AG09309 (cell line): ENCODE data around the gene AHNAK2.

ENCODE experiments used
- DNase-seq: peaks from one replicate; pipeline ENCODE4 v3.0.0-alpha.2; 2010; ENCODE audit warnings: low read depth
- H3K4me3 ChIP-seq: 2 replicates; pipeline ENCODE4 v1.5.1; 2011; ENCODE audit warnings: mild to moderate bottlenecking, low read depth, low read length, moderate library complexity; ENCODE audit not compliant: control insufficient read depth
- CTCF ChIP-seq: IDR thresholded peaks from 2 replicates; pipeline ENCODE4 v1.5.1; 2011; ENCODE audit warnings: mild to moderate bottlenecking, low read depth, low read length, inconsistent platforms; ENCODE audit not compliant: insufficient read depth, control insufficient read depth; ENCODE audit errors: missing control alignments

Gene AHNAK2

DNA sequence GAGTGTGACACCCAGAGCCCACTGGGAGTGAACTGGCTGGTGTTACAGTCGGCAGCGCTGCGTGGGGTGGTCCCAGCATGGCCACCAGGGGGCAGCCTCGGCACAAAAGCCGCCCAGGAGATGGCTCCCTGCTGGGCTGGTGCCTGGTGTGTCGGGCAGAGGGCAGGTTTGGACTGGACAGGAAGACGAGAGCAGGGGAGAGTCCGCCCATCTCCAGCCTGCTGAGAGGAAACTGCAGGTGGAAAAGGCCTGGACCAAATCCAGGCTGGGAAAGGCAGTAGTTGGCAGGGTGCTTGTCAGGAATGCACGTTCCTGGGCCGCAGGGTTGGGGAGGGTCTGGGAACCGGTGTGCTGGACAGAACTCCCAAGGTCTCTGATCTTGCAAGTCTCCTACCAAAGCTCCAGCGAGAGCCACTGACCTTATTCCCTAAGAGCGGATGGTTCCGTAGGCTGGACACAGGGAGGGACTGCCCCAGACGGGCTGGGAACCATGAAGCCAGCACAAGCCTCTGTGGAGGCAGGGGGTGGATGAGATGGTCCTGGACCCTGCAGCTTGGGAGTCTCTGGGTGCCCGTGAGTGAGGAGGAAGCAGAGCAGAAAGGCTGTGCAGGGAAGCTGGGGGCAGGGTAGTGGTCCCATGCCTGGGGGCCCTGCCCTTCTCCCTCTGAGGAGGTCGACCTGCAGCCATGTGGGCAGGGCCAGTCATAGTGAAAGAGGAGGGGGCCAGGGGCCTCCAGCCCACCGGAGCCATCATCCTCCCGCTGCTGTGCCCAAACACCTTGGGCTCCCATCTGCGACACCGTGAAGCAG lies 1.8 kb downstream of the AHNAK2 start:
- no peak overlapping the region for H3K4me3 ChIP-seq
- no peak for DNase-seq
- TF ChIP-seq CTCF = peak; percentile 96

DNA sequence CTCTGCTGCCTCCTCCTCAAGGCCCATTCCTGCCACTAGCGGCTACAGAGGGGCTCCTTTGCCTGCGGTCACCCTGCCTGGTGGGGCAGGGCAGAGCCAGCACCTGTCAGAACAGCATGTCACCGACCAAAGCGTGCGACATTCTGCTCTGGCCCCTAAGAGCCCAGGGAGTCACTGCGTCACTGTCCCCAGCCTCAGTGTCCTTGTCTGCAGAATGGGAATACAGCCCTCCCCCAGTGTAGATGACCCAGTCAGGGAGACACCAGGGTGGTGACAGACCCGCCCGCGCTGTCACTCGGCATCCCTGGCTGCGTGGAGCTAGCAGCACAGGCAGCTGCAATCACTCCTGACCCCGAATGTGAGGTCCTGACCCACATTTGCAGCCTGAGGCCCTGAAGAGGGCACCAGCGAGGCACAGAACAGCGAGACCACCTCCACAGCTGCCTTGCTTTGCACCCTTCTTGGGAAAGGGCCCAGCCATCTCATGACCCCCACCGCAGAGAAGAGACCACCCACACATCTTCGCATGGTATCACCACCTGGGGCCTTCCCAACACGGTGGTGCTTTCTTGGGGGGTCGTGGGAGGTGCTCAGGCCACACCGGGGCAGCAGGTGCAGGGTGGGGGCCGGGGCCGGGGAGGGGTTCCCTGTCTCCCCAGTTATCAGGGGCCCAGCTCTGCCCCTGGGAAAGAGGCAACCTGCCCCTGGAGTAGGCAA lies 2.5 kb downstream of the AHNAK2 start:
- no peak overlapping the region for H3K4me3 ChIP-seq
- no peak for TF ChIP-seq CTCF
- no peak for DNase-seq

- no peak for TF ChIP-seq CTCF
- no peak for DNase-seq
- H3K4me3 ChIP-seq = no peak overlapping the region
Measured at GRCh38 chr14:104974665-104975390, 3.3 kb downstream of the AHNAK2 start.

DNA sequence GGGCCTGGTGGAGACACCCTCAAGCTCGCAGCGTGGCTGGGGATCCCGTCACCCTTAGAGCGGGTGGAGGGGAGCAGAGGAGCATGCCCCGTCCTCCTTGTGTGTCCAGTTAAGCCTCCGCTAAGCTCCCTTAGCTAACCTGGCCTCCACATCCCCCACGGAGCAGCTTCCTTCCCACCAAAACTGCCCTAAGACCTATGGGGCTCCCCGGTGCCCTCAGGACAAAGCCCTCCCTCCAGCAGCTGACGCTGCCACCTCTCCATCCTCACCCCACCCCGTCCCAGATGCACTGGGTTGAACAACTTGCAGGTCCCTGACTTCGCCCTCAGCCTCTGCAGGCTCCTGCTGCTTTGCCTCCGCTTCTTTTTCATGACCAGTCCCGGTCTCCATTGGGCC lies 4.0 kb downstream of the AHNAK2 start:
- H3K4me3 ChIP-seq = no peak overlapping the region
- DNase-seq = no peak
- no peak for TF ChIP-seq CTCF

GRCh38 chr14:104973385-104974145 lies 4.6 kb downstream of the AHNAK2 start:
- DNase-seq = no peak
- peak overlapping the region; percentile 23 for H3K4me3 ChIP-seq
- TF ChIP-seq CTCF = no peak

DNA sequence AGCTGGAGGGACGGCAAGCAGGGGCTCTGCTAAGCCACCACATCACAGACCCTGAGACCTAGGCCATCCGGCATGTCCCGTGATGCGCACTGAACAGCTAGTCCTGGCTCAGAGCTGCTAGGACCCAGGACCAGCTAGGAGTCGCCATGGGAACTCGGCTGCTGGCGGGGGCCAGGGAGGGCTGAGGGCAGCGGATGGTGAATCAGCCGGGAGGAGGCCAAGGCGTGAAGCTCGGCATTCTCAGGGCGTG lies 5.1 kb downstream of the AHNAK2 start:
- peak; percentile 67 for DNase-seq
- H3K4me3 ChIP-seq = no peak overlapping the region

More for the DNA sequence above, 5.1 kb downstream of the AHNAK2 start:
- TF ChIP-seq CTCF = no peak
